ENCODE data around the gene LRRC63.
"Not testable (repeated sequence)": the region's sequence is repeated elsewhere in the genome, so short reads cannot be mapped to it uniquely, and the experiment has no call there.

LRRC63 gene

GRCh38 chr13:46207828-46208227 lies 3.9 kb upstream of the LRRC63 start:
- FAIRE-seq (no peak), DNase-seq (ENCODE audit: insufficient read length) (no peak)
- TF ChIP-seq TAF1 (IDR thresholded peaks at IDR 0.05; ENCODE audit: borderline replicate concordance, low read depth, low read length) (no peak), POLR2AphosphoS5 (IDR thresholded peaks at IDR 0.05; ENCODE audit: low read depth, low read length) (no peak), POLR2A (IDR thresholded peaks at IDR 0.05; ENCODE audit: low read depth, low read length) (no peak)

- no peak for FAIRE-seq
- no peak for DNase-seq (ENCODE audit: insufficient read length)
- no peak for TF ChIP-seq POLR2AphosphoS5 (IDR thresholded peaks at IDR 0.05; ENCODE audit: low read depth, low read length)
- no peak for TF ChIP-seq POLR2A (IDR thresholded peaks at IDR 0.05; ENCODE audit: low read depth, low read length)
- TF ChIP-seq TAF1 (IDR thresholded peaks at IDR 0.05; ENCODE audit: borderline replicate concordance, low read depth, low read length): no peak
Observed at GRCh38 chr13:46210362-46211083, 1.2 kb upstream of the LRRC63 start.

- no peak for TF ChIP-seq TAF1 (IDR thresholded peaks at IDR 0.05; ENCODE audit: borderline replicate concordance, low read depth, low read length)
- no peak for TF ChIP-seq POLR2AphosphoS5 (IDR thresholded peaks at IDR 0.05; ENCODE audit: low read depth, low read length)
- TF ChIP-seq POLR2A (IDR thresholded peaks at IDR 0.05; ENCODE audit: low read depth, low read length): no peak
- FAIRE-seq (peak; percentile 83), DNase-seq (ENCODE audit: insufficient read length) (no peak)
Observed at GRCh38 chr13:46211116-46211482, 629 bp upstream of the LRRC63 start.

GRCh38 chr13:46213242-46213641 lies 1.5 kb downstream of the LRRC63 start:
- peak; percentile 79 for FAIRE-seq
- DNase-seq (ENCODE audit: insufficient read length): no peak
- no peak for TF ChIP-seq POLR2AphosphoS5 (IDR thresholded peaks at IDR 0.05; ENCODE audit: low read depth, low read length)
- no peak for TF ChIP-seq POLR2A (IDR thresholded peaks at IDR 0.05; ENCODE audit: low read depth, low read length)
- no peak for TF ChIP-seq TAF1 (IDR thresholded peaks at IDR 0.05; ENCODE audit: borderline replicate concordance, low read depth, low read length)

GRCh38 chr13:46214741-46215140 lies 3.0 kb downstream of the LRRC63 start:
- not testable (repeated sequence) for DNase-seq (ENCODE audit: insufficient read length); FAIRE-seq

GRCh38 chr13:46220234-46220633 lies 8.5 kb downstream of the LRRC63 start:
- not testable (repeated sequence) for FAIRE-seq; DNase-seq (ENCODE audit: insufficient read length)

GRCh38 chr13:46229251-46229650 lies 17.5 kb downstream of the LRRC63 start:
- TF ChIP-seq TAF1 (IDR thresholded peaks at IDR 0.05; ENCODE audit: borderline replicate concordance, low read depth, low read length) (no peak), POLR2AphosphoS5 (IDR thresholded peaks at IDR 0.05; ENCODE audit: low read depth, low read length) (no peak), POLR2A (IDR thresholded peaks at IDR 0.05; ENCODE audit: low read depth, low read length) (no peak)
- FAIRE-seq (no peak), DNase-seq (ENCODE audit: insufficient read length) (no peak)

- FAIRE-seq: no peak
- DNase-seq (ENCODE audit: insufficient read length): no peak
- TF ChIP-seq POLR2A (IDR thresholded peaks at IDR 0.05; ENCODE audit: low read depth, low read length) (no peak), TAF1 (IDR thresholded peaks at IDR 0.05; ENCODE audit: borderline replicate concordance, low read depth, low read length) (no peak), POLR2AphosphoS5 (IDR thresholded peaks at IDR 0.05; ENCODE audit: low read depth, low read length) (no peak)
Observed at GRCh38 chr13:46232281-46232680, 20.6 kb downstream of the LRRC63 start.

- DNase-seq (ENCODE audit: insufficient read length) (no peak), FAIRE-seq (no peak)
- TF ChIP-seq POLR2AphosphoS5 (IDR thresholded peaks at IDR 0.05; ENCODE audit: low read depth, low read length): no peak
- no peak for TF ChIP-seq POLR2A (IDR thresholded peaks at IDR 0.05; ENCODE audit: low read depth, low read length)
- no peak for TF ChIP-seq TAF1 (IDR thresholded peaks at IDR 0.05; ENCODE audit: borderline replicate concordance, low read depth, low read length)
Observed at GRCh38 chr13:46235286-46235685, 23.6 kb downstream of the LRRC63 start.

- no peak for DNase-seq (ENCODE audit: insufficient read length)
- FAIRE-seq: no peak
- TF ChIP-seq TAF1 (IDR thresholded peaks at IDR 0.05; ENCODE audit: borderline replicate concordance, low read depth, low read length) (no peak), POLR2A (IDR thresholded peaks at IDR 0.05; ENCODE audit: low read depth, low read length) (no peak), POLR2AphosphoS5 (IDR thresholded peaks at IDR 0.05; ENCODE audit: low read depth, low read length) (no peak)
Observed at GRCh38 chr13:46265292-46265691, 53.6 kb downstream of the LRRC63 start.

- DNase-seq (ENCODE audit: insufficient read length): no peak
- no peak for TF ChIP-seq POLR2AphosphoS5 (IDR thresholded peaks at IDR 0.05; ENCODE audit: low read depth, low read length)
- no peak for TF ChIP-seq TAF1 (IDR thresholded peaks at IDR 0.05; ENCODE audit: borderline replicate concordance, low read depth, low read length)
- no peak for FAIRE-seq
Observed at GRCh38 chr13:46267166-46267565, 55.4 kb downstream of the LRRC63 start.

- FAIRE-seq (no peak), DNase-seq (ENCODE audit: insufficient read length) (no peak)
- TF ChIP-seq POLR2AphosphoS5 (IDR thresholded peaks at IDR 0.05; ENCODE audit: low read depth, low read length) (no peak), TAF1 (IDR thresholded peaks at IDR 0.05; ENCODE audit: borderline replicate concordance, low read depth, low read length) (no peak), POLR2A (IDR thresholded peaks at IDR 0.05; ENCODE audit: low read depth, low read length) (no peak)
Observed at GRCh38 chr13:46270416-46270815, 58.7 kb downstream of the LRRC63 start.

All from GM12892 (cell line).